ENCODE data around the gene FIZ1.
"Not testable (repeated sequence)": the region's sequence is repeated elsewhere in the genome, so short reads cannot be mapped to it uniquely, and the experiment has no call there.

The FIZ1 gene

GRCh38 chr19:55576746-55577145 lies 22.6 kb downstream of the FIZ1 start:
- H2AFZ ChIP-seq (ENCODE audit: low read length): no peak overlapping the region
- TF ChIP-seq EZH2 (optimal IDR thresholded peaks at IDR 0.05; ENCODE audit: low read depth, low read length) (no peak), CTCF (IDR thresholded peaks at IDR 0.05; ENCODE audit: low read length) (no peak)
- H3F3A ChIP-seq (ENCODE audit: insufficient read depth, low read length): no peaks in the 10 kb centered on the region
- H3K9me3 ChIP-seq (replicated peaks; ENCODE audit: insufficient read depth, low read length): no peaks in the 10 kb centered on the region
- no peak overlapping the region for H3K27ac ChIP-seq (ENCODE audit: low read length)
- no peak overlapping the region for H3K9ac ChIP-seq (ENCODE audit: low read length)
- no peak overlapping the region for H3K4me3 ChIP-seq (ENCODE audit: low read length)
- DNase-seq: no peak
- no peaks in the 10 kb centered on the region for H3K79me2 ChIP-seq (ENCODE audit: low read length)
- H3K9me2 ChIP-seq (replicated peaks; ENCODE audit: insufficient read depth, low read length): no peaks in the 10 kb centered on the region
- no peaks in the 10 kb centered on the region for H4K20me1 ChIP-seq (ENCODE audit: insufficient read depth, low read length)
- H3K36me3 ChIP-seq (replicated peaks; ENCODE audit: insufficient read depth, low read length): no peaks in the 10 kb centered on the region
- H3K4me1 ChIP-seq (ENCODE audit: low read length): no peaks in the 10 kb centered on the region
- H3K27me3 ChIP-seq (replicated peaks; ENCODE audit: insufficient read depth, low read length): peaks cover 54% of the 10 kb centered on the region
- no peak overlapping the region for H3K4me2 ChIP-seq (ENCODE audit: low read depth, low read length)

GRCh38 chr19:55573929-55574328 lies 25.4 kb downstream of the FIZ1 start:
- not testable (repeated sequence) for H3K9me3 ChIP-seq (replicated peaks; ENCODE audit: insufficient read depth, low read length); H4K20me1 ChIP-seq (ENCODE audit: insufficient read depth, low read length); H3K4me3 ChIP-seq (ENCODE audit: low read length); H3K4me1 ChIP-seq (ENCODE audit: low read length); H3K36me3 ChIP-seq (replicated peaks; ENCODE audit: insufficient read depth, low read length); H3K9ac ChIP-seq (ENCODE audit: low read length); H3K9me2 ChIP-seq (replicated peaks; ENCODE audit: insufficient read depth, low read length); H2AFZ ChIP-seq (ENCODE audit: low read length); DNase-seq; H3K27ac ChIP-seq (ENCODE audit: low read length); H3F3A ChIP-seq (ENCODE audit: insufficient read depth, low read length); H3K4me2 ChIP-seq (ENCODE audit: low read depth, low read length); H3K79me2 ChIP-seq (ENCODE audit: low read length)
- peaks cover 52% of the 10 kb centered on the region for H3K27me3 ChIP-seq (replicated peaks; ENCODE audit: insufficient read depth, low read length)

GRCh38 chr19:55569477-55569876 lies 29.8 kb downstream of the FIZ1 start:
- H3F3A ChIP-seq (ENCODE audit: insufficient read depth, low read length); H3K9me3 ChIP-seq (replicated peaks; ENCODE audit: insufficient read depth, low read length); H3K9me2 ChIP-seq (replicated peaks; ENCODE audit: insufficient read depth, low read length); H3K4me1 ChIP-seq (ENCODE audit: low read length); H3K79me2 ChIP-seq (ENCODE audit: low read length); H3K27ac ChIP-seq (ENCODE audit: low read length); H3K4me2 ChIP-seq (ENCODE audit: low read depth, low read length); H3K36me3 ChIP-seq (replicated peaks; ENCODE audit: insufficient read depth, low read length); H3K4me3 ChIP-seq (ENCODE audit: low read length); H3K9ac ChIP-seq (ENCODE audit: low read length); DNase-seq; H4K20me1 ChIP-seq (ENCODE audit: insufficient read depth, low read length); H2AFZ ChIP-seq (ENCODE audit: low read length): not testable (repeated sequence)
- H3K27me3 ChIP-seq (replicated peaks; ENCODE audit: insufficient read depth, low read length): peaks cover 74% of the 10 kb centered on the region

GRCh38 chr19:55567708-55568328 lies 31.5 kb downstream of the FIZ1 start:
- no peak overlapping the region for H3K4me2 ChIP-seq (ENCODE audit: low read depth, low read length)
- H3K79me2 ChIP-seq (ENCODE audit: low read length): no peaks in the 10 kb centered on the region
- H3K27me3 ChIP-seq (replicated peaks; ENCODE audit: insufficient read depth, low read length): peaks cover 75% of the 10 kb centered on the region
- H3K4me1 ChIP-seq (ENCODE audit: low read length): no peaks in the 10 kb centered on the region
- H2AFZ ChIP-seq (ENCODE audit: low read length): no peak overlapping the region
- TF ChIP-seq EZH2 (optimal IDR thresholded peaks at IDR 0.05; ENCODE audit: low read depth, low read length): no peak
- no peak for TF ChIP-seq CTCF (IDR thresholded peaks at IDR 0.05; ENCODE audit: low read length)
- TF ChIP-seq EZH2phosphoT487 (IDR thresholded peaks at IDR 0.05; ENCODE audit: low read length): no peak
- H4K20me1 ChIP-seq (ENCODE audit: insufficient read depth, low read length): no peaks in the 10 kb centered on the region
- no peak for DNase-seq
- no peaks in the 10 kb centered on the region for H3K9me3 ChIP-seq (replicated peaks; ENCODE audit: insufficient read depth, low read length)
- no peaks in the 10 kb centered on the region for H3K9me2 ChIP-seq (replicated peaks; ENCODE audit: insufficient read depth, low read length)
- no peak overlapping the region for H3K9ac ChIP-seq (ENCODE audit: low read length)
- H3K27ac ChIP-seq (ENCODE audit: low read length): no peak overlapping the region
- H3K4me3 ChIP-seq (ENCODE audit: low read length): no peak overlapping the region
- no peaks in the 10 kb centered on the region for H3K36me3 ChIP-seq (replicated peaks; ENCODE audit: insufficient read depth, low read length)
- H3F3A ChIP-seq (ENCODE audit: insufficient read depth, low read length): no peaks in the 10 kb centered on the region
